GM21717 (cell line): ENCODE measurements around the gene SKAP1.
"Not testable (repeated sequence)": the region's sequence is repeated elsewhere in the genome, so short reads cannot be mapped to it uniquely, and the experiment has no call there.

ENCODE experiments used
- ATAC-seq: cut with Tn5 transposase; IDR thresholded peaks from one replicate; pipeline ENCODE4 v1.9.1; 2021; ENCODE audit warnings: mild to moderate bottlenecking, moderate library complexity; ENCODE audit not compliant: unreplicated experiment

The SKAP1 gene

DNA sequence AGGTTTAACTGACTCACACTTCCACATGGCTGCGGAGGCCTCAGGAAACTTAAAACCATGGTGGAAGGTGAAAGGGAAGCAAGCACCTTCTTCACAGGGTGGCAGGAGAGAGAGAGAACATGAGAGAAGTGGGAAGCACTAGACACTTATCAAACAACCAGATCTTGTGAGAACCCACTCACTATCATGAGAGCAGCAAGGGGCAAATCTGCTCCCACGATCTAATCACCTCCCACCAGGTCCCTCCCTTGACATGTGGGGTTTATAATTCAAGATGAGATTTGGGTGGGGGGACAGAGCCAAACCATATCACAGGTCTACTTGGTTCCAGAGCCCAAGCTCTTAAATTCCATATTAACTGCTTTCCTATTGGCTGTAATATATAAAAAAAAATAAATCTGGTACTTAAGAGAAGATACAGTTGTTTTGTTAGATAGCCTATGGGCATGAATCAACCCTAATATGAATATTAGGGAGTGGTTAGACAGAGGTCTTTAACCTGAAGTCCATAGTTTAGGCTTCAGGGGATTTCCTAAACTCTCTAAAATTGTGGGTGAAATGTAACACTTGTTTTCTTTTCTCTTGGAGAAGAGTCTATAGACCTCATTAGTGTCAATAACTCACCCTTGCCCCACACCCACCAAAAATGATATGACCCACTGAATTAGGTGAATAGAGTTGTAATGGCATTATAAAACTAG lies 56.7 kb downstream of the SKAP1 start:
- ATAC-seq: no peak

DNA sequence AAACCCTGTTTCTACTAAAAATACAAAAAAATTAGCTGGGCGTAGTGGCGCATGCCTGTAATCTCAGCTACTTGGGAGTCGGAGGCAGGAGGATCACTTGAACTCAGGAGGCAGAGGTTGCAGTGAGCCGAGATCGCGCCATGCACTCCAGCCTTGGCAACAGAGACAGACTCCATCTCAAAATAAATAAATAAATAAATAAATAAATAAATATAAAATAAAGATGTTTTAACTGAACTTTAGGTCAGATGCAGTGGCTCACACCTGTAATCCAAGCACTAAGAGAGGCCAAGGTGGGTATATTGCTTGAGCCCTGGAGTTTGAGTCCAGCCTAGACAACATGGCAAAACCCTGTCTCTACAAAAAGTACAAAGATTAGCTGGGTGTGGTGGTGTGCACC lies 61.0 kb downstream of the SKAP1 start:
- not testable (repeated sequence) for ATAC-seq

DNA sequence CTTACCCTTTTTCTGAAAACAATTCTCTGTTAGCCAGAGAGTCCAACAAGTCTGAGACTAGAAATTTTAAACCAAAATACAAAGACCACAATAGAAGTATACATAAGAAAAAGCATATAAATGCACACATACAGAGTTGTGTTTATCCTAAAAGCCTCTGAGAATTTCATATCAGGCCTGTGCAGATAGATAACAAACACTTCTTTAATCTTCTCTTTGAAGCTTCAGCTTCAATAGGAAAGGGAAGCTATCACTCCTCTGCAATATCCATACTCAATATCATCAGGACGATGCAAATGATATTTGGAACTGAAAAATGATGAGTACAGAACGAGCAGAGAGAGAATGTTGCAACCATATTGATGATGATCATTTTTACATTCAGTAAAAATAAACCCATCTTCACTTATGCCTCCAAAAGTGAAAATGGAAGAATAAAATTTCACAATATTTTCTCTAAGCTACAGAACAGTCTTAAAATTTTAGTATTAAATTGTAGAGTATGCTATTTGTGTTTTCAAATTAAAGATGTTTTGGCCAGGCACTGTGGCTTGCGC lies 61.6 kb downstream of the SKAP1 start:
- ATAC-seq: no peak

DNA sequence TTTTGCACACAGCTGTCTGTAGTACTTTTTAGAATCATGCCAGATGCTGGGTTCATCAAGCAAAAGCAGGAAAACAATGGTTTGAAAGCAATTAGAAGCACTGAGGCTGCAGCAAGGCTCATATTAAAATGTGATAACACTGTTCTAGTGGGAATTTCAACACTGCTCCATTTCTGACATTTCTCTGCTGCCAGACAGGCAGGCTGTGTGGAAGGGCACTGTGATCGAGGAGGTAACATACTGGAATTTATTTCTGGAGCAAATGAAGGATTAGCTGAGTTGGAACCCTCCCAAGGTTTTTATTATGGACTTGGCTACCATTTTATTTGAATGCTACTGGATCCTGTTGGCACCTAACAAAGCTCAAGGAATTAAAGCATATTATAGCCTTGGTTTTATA lies 66.9 kb downstream of the SKAP1 start:
- no peak for ATAC-seq

DNA sequence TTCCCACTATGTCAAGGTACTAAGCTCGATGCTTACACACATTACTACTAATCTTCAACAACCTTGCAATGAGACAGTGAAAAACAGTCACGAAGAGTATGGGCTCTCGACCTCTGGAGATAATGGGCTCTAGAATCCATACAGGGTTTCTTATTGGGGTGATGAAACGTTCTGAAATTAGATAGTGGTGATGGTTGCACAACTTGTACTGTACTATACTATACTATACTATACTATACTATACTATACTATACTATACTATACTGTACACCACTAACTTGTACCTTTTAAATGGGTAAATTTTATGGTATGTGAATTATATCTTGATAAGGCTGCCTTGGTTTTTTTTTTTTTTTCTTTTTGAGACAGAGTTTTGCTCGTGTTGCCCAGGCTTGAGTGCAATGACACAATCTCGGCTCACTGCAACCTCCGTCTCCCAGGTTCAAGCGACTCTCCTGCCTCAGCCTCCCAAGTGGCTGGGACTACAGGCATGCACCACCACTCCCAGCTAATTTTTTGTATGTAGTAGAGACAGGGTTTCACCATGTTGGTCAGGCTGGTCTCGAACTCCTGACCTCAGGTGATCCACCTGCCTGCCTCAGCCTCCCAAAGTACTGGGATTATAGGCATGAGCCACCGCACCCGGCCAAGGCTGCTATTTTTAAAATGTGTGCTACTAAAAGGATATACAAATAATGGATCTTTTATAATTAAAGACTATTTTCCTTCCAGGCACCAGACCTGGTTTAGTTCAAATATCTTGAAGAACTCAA lies 69.0 kb downstream of the SKAP1 start:
- ATAC-seq: not testable (repeated sequence)

DNA sequence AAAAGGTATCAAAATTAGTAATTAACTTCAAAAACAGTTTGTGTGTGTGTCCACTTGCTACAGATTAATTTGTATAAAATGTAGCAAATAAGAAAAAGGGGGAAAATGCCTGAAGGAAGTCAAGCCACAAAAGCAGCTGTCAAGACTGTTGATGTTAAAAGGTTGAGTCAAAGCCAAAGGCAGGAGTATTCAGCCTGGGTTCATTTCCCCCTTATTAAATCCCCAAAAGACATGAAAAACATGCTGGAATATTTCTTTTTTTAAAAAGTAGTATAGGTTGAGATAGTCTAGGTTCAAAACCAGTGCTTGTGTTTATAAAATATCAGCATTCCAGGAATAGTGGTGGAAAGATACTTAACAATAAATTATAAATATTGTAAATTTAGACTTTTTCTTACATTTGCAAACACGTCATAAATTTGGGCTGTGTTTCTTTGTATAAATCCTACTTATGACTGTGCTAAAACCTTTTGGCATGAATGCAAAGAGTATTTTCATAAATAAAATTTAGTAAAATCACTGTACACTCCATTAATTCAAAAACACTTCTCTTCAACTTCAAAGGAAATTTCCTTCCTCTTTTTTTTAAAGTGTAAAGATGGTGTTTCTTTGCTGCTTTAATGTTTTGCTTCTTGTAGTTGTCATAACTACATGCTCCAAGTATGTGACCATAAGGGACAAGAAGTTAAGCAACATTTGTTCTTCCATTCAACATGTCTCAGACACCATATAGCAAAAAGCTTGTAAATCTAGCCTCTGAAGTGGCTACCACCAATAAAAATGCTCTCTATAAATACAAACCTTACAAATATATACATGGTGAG lies 72.0 kb downstream of the SKAP1 start:
- no peak for ATAC-seq

DNA sequence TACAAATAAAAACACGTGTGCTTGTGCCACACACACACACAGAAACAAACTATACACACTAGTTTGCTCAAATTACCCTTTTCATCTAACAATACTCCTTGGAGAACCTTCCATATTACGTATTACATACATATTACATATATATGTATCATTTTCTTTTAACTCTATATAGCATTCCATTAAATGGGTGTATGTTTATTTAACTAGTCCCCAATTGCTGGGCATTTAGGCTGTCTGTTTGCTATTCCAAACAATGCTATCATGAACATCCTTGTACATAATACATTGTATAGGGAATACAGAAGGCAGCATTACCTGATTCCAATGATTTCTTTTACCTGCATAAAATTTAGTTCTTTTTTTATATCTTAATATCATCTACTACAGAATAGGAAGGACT lies 73.1 kb downstream of the SKAP1 start:
- no peak for ATAC-seq

DNA sequence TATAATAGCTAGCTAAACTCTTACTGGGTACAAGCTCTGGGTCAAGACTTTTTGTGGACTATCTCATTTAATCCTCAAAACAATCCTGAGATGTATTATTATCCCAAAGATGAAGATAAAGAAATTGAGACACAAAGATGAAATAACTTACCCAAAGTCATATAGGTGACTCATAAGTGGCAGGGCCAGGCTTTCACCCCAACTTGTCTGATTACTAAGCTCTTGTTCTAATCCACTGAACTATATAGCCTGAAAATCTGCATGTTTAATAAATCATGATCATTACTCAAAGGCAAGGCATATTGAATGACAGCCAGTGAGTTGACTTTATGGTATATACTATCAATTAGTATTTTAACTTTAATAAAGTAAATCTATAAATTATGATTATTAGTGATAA lies 77.4 kb downstream of the SKAP1 start:
- no peak for ATAC-seq

DNA sequence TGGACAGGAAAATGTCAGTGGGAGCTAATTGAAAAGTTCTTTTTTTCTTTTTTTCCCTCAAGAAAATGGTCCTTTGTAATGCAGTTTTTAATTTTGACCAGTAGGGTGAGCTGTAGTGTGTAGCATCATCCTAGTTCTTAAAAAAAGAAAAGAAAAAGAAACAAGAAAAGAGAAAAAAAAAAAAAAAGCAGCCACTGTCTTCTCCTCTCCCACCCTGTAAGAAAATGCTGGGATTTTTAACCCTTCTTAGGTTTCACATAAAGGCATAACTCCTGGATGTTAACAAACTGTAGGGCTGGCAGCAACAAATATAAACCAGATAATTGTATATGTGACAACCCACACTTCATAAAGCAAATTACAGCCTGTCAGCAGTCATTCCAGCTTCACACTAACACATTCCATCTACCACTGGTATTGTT lies 78.1 kb downstream of the SKAP1 start:
- no peak for ATAC-seq

DNA sequence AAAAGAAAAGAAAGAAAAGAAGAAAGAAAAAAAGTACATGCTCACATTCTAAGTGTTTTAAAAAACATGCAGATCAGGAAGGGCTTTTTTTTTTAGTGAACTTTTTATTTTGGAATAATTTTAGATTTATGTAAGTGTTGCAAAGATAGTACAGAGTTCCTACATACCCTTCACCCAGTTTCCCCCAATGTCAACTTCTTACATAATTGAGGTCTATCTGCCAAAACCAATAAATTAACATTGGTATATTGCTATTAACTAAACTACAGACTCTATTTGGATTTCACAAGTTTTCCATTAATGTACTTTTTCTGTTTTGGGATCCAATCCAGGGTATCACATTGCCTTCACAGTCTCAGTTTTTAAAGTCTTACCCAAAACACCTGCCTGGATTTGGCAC lies 81.7 kb downstream of the SKAP1 start:
- ATAC-seq: no peak

DNA sequence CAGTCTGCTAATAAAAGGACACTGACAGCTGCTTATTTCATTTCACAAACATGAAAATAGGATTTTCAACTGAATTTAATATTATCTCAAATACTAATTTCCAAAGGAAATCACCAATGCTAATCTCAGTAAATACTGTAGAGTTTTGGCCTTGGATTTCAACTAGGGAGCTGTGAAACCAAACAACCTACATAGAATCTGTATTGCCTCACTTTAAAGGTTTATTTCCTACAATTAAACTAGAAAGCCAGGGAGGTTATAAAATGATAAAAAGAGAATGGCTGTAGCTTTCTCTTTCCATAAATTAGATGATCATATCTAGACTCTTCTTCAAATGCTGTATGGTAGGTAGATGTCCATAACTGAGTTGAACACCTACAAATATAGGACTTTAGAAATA lies 82.8 kb downstream of the SKAP1 start:
- ATAC-seq: no peak

DNA sequence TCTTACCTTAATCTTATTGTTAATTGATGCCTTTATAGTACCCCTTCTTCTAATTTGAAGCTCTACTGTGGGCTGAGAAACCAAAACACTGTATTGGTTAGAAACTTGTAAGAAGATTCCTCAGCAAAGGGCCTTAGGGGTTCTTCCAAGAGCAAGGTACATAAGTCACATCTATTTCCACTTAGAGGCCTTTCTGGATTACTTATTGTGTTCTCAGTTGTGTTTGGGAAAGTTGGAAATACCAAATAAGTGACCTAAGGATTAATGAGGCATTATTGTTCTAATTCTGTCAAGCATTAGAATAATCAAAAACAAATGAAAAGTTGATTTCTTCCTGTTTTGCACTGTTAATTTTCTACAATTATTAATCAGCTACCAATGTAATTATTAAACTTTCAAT lies 85.8 kb downstream of the SKAP1 start:
- no peak for ATAC-seq

DNA sequence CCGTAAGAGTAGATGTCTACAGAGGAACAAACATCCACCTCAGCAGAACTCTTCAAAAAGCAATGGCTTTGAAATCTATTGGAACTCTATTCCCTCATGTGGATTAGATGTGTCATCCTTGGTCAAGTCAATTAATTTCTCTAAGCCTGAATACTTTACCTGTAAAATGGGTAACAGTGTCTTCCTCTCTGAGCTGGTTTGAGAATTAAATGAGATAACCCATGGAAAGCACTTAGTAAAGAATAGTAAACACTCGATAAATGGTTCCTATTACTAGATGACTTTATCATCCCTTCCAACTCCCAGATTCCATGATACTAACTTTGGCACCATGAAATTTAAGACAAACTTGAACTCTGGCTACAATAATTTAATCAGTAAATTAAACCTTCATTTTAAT lies 89.1 kb downstream of the SKAP1 start:
- no peak for ATAC-seq

DNA sequence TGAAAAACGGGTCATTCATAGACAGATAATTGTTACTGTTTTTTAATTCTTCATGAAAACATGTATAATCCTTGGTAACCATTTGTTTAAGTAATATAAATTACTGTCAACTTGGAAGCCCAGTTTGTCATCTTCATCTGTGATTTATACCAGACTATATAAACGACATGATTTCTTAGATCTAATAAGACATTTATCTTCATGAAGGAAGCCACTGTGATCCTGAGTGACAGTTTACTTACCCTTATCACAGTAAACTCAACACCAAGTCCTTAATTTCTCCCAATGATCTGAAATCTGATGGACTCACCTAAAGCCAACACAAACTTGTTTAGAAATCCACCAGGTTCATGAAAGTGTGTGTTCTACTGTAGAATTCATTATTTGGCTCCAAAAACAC lies 91.3 kb downstream of the SKAP1 start:
- ATAC-seq: no peak

DNA sequence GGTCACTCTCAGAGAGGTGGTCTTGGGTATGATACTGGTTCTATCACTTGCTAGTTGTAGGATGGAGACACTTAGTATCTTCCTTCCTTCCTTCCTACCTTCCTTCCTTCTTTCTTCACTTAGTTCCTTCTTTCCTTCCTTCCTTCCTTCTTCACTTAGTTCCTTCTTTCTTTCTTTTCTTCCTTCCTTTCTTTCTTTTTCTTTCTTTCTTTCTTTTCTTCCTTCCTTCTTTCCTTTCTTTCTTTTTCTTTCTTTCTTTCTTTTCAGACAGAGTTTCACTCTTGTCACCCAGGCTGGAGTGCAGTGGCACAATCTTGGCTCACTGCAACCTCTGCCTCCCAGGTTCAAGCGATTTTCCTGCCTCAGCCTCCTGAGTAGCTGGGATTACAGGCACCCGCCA lies 92.1 kb downstream of the SKAP1 start:
- ATAC-seq: not testable (repeated sequence)

DNA sequence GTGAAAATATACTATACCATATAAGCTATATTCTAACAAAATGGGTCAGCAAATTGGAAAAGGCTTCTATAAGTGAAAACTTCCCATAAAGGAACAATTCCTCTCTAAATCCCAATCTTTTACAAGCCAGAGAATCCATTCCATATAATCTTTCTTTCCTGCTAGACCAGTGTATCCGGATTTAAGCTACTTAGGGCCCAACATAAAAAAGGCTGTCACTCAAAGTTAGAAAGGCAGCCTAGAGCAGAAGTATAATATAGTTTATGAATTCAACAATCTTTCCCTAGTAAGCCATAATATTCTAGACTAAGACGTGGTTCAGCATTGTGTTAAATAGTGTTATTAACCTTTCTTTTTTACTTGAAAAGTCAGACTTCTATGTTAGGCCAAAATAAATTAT lies 93.0 kb downstream of the SKAP1 start:
- ATAC-seq: no peak

DNA sequence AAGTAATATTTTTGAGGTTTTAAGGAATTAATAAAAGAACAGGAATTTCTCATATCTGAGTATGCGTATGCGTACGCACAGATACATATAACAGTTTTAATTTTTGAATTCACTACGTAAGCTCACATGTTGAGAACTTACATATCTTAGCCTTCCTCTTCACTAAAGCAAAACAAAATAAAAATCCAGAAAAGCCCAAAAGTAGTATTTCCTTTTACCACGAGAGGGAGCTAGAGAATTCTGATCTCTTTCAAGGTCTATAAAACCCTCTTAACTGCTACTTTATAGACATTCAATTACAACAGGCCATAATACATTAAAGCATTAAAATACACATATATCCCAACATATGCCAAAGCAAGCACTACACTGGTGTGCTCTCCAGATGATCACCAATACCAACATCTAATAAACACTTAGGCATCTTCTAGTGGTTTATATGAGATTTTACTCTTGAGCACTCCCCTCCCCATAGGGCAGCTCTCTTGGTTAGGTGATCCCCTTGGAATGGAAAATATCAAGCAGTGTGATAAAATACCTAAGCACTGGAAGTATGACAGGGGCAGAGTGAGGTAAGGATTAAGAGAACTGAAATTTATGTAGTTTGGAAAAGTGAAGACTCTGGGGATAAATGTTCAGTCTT lies 94.0 kb downstream of the SKAP1 start:
- no peak for ATAC-seq

DNA sequence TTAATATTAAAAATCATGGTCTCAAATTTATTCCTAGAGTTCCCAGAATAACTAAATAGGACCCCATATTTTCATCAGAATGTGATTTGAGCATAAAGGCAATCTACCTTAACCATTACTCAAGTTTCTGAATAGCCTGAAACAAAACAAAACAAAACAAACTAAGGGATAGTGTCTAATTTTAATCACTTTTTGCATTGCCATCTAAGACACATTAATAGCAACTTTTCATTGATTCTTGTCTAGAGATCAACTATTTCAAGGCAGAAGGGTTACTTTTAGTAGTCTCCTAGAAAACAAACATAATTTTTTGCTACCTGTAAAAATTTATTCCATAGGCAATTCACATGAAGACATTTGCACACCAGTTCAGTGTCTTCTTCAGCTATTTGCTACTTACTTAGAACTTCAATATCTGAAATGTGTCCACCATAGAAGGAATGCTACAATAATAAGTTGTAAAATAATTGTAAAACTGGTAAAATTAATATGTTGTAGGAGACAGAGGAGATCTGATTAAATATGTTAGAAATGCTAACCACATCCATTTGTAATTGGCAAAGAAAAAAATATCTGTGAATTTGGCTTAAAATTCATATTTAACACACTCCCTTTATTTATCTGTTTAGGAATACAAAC lies 94.7 kb downstream of the SKAP1 start:
- ATAC-seq: no peak

DNA sequence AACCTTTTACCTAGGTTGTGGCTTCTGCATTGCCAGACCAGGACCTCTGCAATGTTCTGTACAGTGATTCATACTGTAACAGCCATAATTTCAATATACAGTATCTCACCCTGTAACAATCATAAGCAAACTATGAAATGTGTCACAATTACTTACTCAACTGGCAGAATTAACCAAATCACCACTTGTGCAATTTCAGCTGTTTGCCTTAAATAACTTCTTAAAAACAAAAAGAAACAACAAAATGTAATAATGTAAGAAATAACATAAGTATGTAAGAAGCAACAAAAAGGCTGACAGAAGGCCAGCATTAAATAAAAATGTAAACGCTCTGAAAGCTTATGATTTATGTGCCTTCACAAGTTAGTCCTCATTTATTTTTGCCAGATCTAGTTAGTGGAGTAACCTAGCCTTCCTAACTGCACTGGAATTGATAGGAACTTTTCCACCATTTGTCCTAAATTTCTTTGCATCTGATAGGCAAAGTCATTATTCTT lies 96.9 kb downstream of the SKAP1 start:
- ATAC-seq: no peak

DNA sequence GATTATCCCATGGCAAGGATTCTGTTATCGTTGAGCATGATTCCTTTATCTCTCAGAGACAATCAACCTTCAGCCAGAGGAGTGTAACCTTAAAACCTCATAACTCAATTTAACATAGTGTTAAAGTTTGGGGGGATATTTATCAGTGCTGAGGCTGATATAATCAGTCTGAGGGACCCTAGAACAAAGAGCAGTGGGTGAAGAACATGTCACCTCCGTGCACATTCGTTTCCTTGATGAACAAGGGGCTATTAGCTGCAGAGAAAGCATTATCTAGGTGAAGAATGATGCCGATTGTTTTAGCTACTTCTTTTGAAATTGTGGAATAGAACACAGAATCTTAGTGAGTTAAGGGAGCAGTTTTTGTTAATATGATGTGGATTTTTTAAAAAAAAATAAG lies 99.1 kb downstream of the SKAP1 start:
- ATAC-seq: no peak
